HepG2 (cell line): ENCODE data around the gene SIN3A. TPM values are rescaled to one million over a fixed set of nuclear protein-coding genes. Genes with fewer than 3 reads are reported as not detected.

Source experiments
- ARNT2 ChIP-seq: sonication (generic); formaldehyde crosslinking; IDR thresholded peaks from 2 replicates; pipeline ENCODE4 v1.8.0; 2022; ENCODE audit warnings: mild to moderate bottlenecking, low read depth, missing genetic modification reagents, moderate library complexity
- FOXC1 ChIP-seq: sonication (generic); formaldehyde crosslinking; IDR thresholded peaks from 2 replicates; pipeline ENCODE4 v1.8.0; 2022; ENCODE audit warnings: mild to moderate bottlenecking, missing genetic modification reagents, borderline replicate concordance
- HDAC2 ChIP-seq: sonication (generic); formaldehyde crosslinking; IDR thresholded peaks from 2 replicates; pipeline ENCODE4 v1.4.0; 2020; ENCODE audit warnings: missing genetic modification reagents
- HMGXB3 ChIP-seq: sonication (generic); formaldehyde crosslinking; IDR thresholded peaks from 2 replicates; pipeline ENCODE4 v1.4.0; 2020; ENCODE audit warnings: missing genetic modification reagents, borderline replicate concordance
- IKZF5 ChIP-seq: IDR thresholded peaks from 2 replicates; pipeline ENCODE4 v1.6.1; 2018; ENCODE audit warnings: missing genetic modification reagents, mild to moderate bottlenecking, missing compliant biosample characterization
- KLF16 ChIP-seq, 2 experiments: sonication (generic) in 1 of 2; formaldehyde crosslinking in 1 of 2; IDR thresholded peaks; 2 replicates each; pipeline versions ENCODE4 v1.6.1 to v1.8.0; 2016 to 2023; ENCODE audit warnings: missing genetic modification reagents in 2 of 2, missing compliant biosample characterization in 1 of 2
- SIN3A ChIP-seq: IDR thresholded peaks from 2 replicates; pipeline ENCODE4 v1.6.1; 2011; ENCODE audit warnings: low read depth, mild to moderate bottlenecking, control low read depth, low read length, borderline replicate concordance
- ZBTB42 ChIP-seq: sonication (generic); formaldehyde crosslinking; IDR thresholded peaks from 2 replicates; pipeline ENCODE4 v1.5.0; 2020; ENCODE audit warnings: mild to moderate bottlenecking, missing genetic modification reagents
- ZGPAT ChIP-seq: IDR thresholded peaks from 2 replicates; pipeline ENCODE4 v1.6.1; 2016; ENCODE audit warnings: mild to moderate bottlenecking
- ZNF326 ChIP-seq: sonication (generic); formaldehyde crosslinking; IDR thresholded peaks from 2 replicates; pipeline ENCODE4 v1.4.0; 2020; ENCODE audit warnings: missing genetic modification reagents, borderline replicate concordance
- ZNF350 ChIP-seq: sonication (generic); formaldehyde crosslinking; IDR thresholded peaks from 2 replicates; pipeline ENCODE4 v1.4.0; 2020; ENCODE audit warnings: mild to moderate bottlenecking, low read depth, missing genetic modification reagents, borderline replicate concordance
- ZNF550 ChIP-seq: sonication (generic); formaldehyde crosslinking; IDR thresholded peaks from 2 replicates; pipeline ENCODE4 v1.4.0; 2020; ENCODE audit warnings: mild to moderate bottlenecking, missing genetic modification reagents, borderline replicate concordance
- ZNF691 ChIP-seq: sonication (generic); formaldehyde crosslinking; IDR thresholded peaks from 2 replicates; pipeline ENCODE4 v1.4.0; 2020; ENCODE audit warnings: missing genetic modification reagents, low read depth, mild to moderate bottlenecking, borderline replicate concordance
- ZNF800 ChIP-seq: sonication (generic); formaldehyde crosslinking; IDR thresholded peaks from 2 replicates; pipeline ENCODE4 v1.4.0; 2020; ENCODE audit warnings: missing genetic modification reagents
- ZNF891 ChIP-seq: sonication (generic); formaldehyde crosslinking; IDR thresholded peaks from 2 replicates; pipeline ENCODE4 v1.5.0; 2020; ENCODE audit warnings: mild to moderate bottlenecking, missing genetic modification reagents
- polyA plus RNA-seq, 8 experiments: library from polyadenylated mRNA; depleted of rRNA in 3 of 8; stranded (reverse) in 7 of 8; unstranded in 1 of 8; fragments of >200 nt; fragmentation: Illumina TruSeq in 4 of 8; extraction: Trizol in 4 of 8; gene quantifications; 2 replicates each; pipeline versions ENCODE4 v1.2.1 to v1.2.3, GENCODE V29; 2011 to 2016; ENCODE audit warnings: low read depth in 4 of 8, missing spikeins in 1 of 8, mixed read lengths in 1 of 8; ENCODE audit not compliant: insufficient read depth in 1 of 8
- total RNA-seq, 5 experiments: library from RNA; depleted of rRNA; stranded (reverse); fragments of >200 nt; fragmentation: Illumina TruSeq; extraction: Trizol; gene quantifications; 2 replicates each; pipeline ENCODE4 v1.2.3, GENCODE V29; 2016; ENCODE audit warnings: low read depth in 1 of 5

Gene SIN3A
- total and polyA plus RNA-seq, 2 of the 13 experiments (the other 11 are each of a cell fraction or from before 2014, with no cell fraction given): 16.1 to 28.1 TPM

GRCh38 chr15:75450307-75451201, 936 bp downstream of the SIN3A start (continued):
- TF ChIP-seq ZGPAT: peak; percentile 44
- TF ChIP-seq ZNF350: peak; percentile 82; the same call in 1 of the 2 replicates
- 0 out of 2 replicates have a peak, but pooled peaks have one; percentile 18 for TF ChIP-seq ZNF326
- TF ChIP-seq ZNF550 (CRISPR knock-in tag): 0 out of 2 replicates have a peak, but pooled peaks have one; percentile 36
- 0 out of 4 replicates have a peak, but pooled peaks of 1 of the 2 experiments have one; percentile 83 for TF ChIP-seq KLF16 (CRISPR knock-in tag; IDR thresholded peaks at IDR 0.05)
- TF ChIP-seq FOXC1 (CRISPR knock-in tag): peak; percentile 56; the same call in 1 of the 2 replicates
- TF ChIP-seq SIN3A: peak; percentile 80; the same call in 1 of the 2 replicates
- peak; percentile 89; the same call in 1 of the 2 replicates for TF ChIP-seq ZNF891 (CRISPR knock-in tag)
- peak; percentile 17; the same call in 1 of the 2 replicates for TF ChIP-seq HDAC2 (CRISPR knock-in tag)
- TF ChIP-seq HMGXB3 (CRISPR knock-in tag): 0 out of 2 replicates have a peak, but pooled peaks have one; percentile 24
- no peak for TF ChIP-seq ZBTB42
- TF ChIP-seq ZNF691 (CRISPR knock-in tag): peak; percentile 45; the same call in 1 of the 2 replicates
- no peak for TF ChIP-seq ZNF800 (CRISPR knock-in tag)
- peak; percentile 62; the same call in 1 of the 2 replicates for TF ChIP-seq IKZF5 (CRISPR knock-in tag)
- TF ChIP-seq ARNT2 (CRISPR knock-in tag): peak; percentile 61
